Neural progenitor cell (in vitro differentiated cells): ENCODE results near the gene ITFG1. TPM values are rescaled to one million over a fixed set of nuclear protein-coding genes. Genes with fewer than 3 reads are reported as not detected.

Experiments used
- DNase-seq: peaks from one replicate; pipeline ENCODE4 v3.0.0-alpha.2; 2016; ENCODE audit warnings: low spot score
- H2AFZ ChIP-seq: fragments of 200-600 bp; sonication (generic); replicated peaks from 2 replicates; pipeline ENCODE4 v1.6.1; 2016; ENCODE audit warnings: antibody characterized with exemption
- H3F3A ChIP-seq: fragments of 200-600 bp; sonication (generic); 2 replicates; pipeline ENCODE4 v1.6.1; 2016; ENCODE audit warnings: antibody characterized with exemption, low read depth
- H3K27ac ChIP-seq: fragments of 200-600 bp; sonication (generic); 2 replicates; pipeline ENCODE4 v1.5.1; 2016; ENCODE audit warnings: mild to moderate bottlenecking
- H3K27me3 ChIP-seq: fragments of 200-600 bp; sonication (generic); 2 replicates; pipeline ENCODE4 v1.6.1; 2016; ENCODE audit warnings: mild to moderate bottlenecking, moderate library complexity
- H3K36me3 ChIP-seq: fragments of 200-600 bp; sonication (generic); 2 replicates; pipeline ENCODE4 v1.5.1; 2016
- H3K4me1 ChIP-seq: fragments of 200-600 bp; sonication (generic); 2 replicates; pipeline ENCODE4 v1.6.1; 2016; ENCODE audit warnings: mixed run types
- H3K4me2 ChIP-seq: fragments of 200-600 bp; sonication (generic); 2 replicates; pipeline ENCODE4 v1.6.1; 2016
- H3K4me3 ChIP-seq: fragments of 200-600 bp; sonication (generic); 2 replicates; pipeline ENCODE4 v1.5.1; 2016
- H3K79me2 ChIP-seq: fragments of 200-600 bp; sonication (generic); 2 replicates; pipeline ENCODE4 v1.6.1; 2016; ENCODE audit warnings: low read depth
- H3K9ac ChIP-seq: fragments of 200-600 bp; sonication (generic); 2 replicates; pipeline ENCODE4 v1.6.1; 2016
- H3K9me3 ChIP-seq: fragments of 200-600 bp; sonication (generic); 2 replicates; pipeline ENCODE4 v1.5.1; 2016; ENCODE audit warnings: low read depth
- H4K20me1 ChIP-seq: fragments of 200-600 bp; sonication (generic); 2 replicates; pipeline ENCODE4 v1.6.1; 2016; ENCODE audit warnings: low read depth
- H3K27ac Mint-ChIP-seq: 3 replicates; pipeline ENCODE4 v1.8.0; 2021; ENCODE audit warnings: mixed read lengths
- H3K27me3 Mint-ChIP-seq: 2 replicates; pipeline ENCODE4 v1.8.0; 2022; ENCODE audit warnings: low read depth, mild to moderate bottlenecking, inconsistent platforms, moderate library complexity, mixed read lengths; ENCODE audit not compliant: insufficient read depth
- H3K36me3 Mint-ChIP-seq: 3 replicates; pipeline ENCODE4 v1.8.0; 2021; ENCODE audit warnings: mixed read lengths
- H3K4me1 Mint-ChIP-seq: 3 replicates; pipeline ENCODE4 v1.8.0; 2021; ENCODE audit warnings: mixed read lengths
- H3K4me3 Mint-ChIP-seq: 3 replicates; pipeline ENCODE4 v1.8.0; 2021; ENCODE audit warnings: mild to moderate bottlenecking, moderate library complexity, mixed read lengths
- H3K9me3 Mint-ChIP-seq: 3 replicates; pipeline ENCODE4 v1.8.0; 2020; ENCODE audit warnings: mixed read lengths
- EZH2 ChIP-seq: fragments of 200-600 bp; sonication (generic); IDR thresholded peaks from 2 replicates; pipeline ENCODE4 v1.6.1; 2017; ENCODE audit warnings: antibody characterized with exemption, mild to moderate bottlenecking, moderate library complexity
- EZH2phosphoT487 ChIP-seq: fragments of 200-600 bp; sonication (generic); IDR thresholded peaks from 2 replicates; pipeline ENCODE4 v1.6.1; 2017; ENCODE audit warnings: antibody characterized with exemption
- total RNA-seq: library from RNA; depleted of rRNA; stranded (reverse); fragments of >200 nt; gene quantifications from 2 replicates; pipeline ENCODE4 v1.2.3, GENCODE V29; 2015; ENCODE audit warnings: low replicate concordance
- TF ChIP-seq, protein P1 (sequence below): fragments of 200-600 bp; sonication (generic); IDR thresholded peaks from 2 replicates; pipeline ENCODE4 v1.5.1; 2017; ENCODE audit warnings: antibody characterized with exemption, mild to moderate bottlenecking

Gene ITFG1
- total RNA-seq, 1 donor from 2014 or later, result 61.8 TPM

DNA sequence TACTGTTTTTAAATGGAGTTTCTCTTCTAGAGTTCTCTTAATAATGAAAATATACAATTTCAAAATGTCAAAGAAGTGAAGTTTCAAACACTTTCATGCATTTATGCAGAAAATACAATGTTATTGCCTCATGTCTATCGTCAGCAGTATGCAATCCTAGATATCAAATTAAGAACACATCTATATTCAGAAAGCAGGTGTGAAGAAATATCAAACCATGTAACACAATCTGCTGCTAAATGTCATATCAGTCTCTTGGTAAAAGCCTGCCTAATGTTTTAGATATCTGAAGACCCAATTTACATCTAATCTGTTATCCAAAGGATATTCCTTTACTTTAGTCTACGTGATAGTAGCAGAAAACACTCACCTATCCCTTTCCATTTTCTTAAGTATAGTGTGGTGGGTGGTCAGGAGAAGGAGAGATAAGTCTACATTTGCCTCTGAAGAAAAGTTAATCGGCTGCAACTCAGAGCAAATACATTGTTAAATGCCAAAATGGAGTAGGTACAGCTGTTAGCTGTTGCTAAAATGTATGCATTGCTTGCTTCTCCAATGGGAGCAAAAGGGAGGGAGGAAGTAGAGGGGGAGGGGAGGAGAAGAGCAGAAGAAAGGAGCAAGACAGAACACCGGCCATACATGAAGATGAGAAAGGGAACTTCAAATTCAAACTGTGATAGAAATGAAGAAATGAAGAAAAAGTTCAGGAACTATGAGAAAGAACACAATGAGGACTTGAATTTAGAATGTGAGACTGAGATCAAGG lies 64.9 kb downstream of the ITFG1 start:
- Histone ChIP-seq H3K9me3 (no peaks in the 10 kb centered on the region), H3K27ac (no peak overlapping the region), H3K27me3 (no peaks in the 10 kb centered on the region), H3F3A (no peaks in the 10 kb centered on the region), H3K79me2 (no peaks in the 10 kb centered on the region), H3K4me3 (no peak overlapping the region), H3K4me1 (peaks cover 4% of the 10 kb centered on the region), H3K36me3 (no peaks in the 10 kb centered on the region), H4K20me1 (peaks cover 4% of the 10 kb centered on the region), H2AFZ (no peak overlapping the region), H3K9ac (no peak overlapping the region), H3K4me2 (no peak overlapping the region)
- DNase-seq, result no peak
- H3K36me3 Mint-ChIP-seq, result peaks cover 3% of the 10 kb centered on the region
- TF ChIP-seq EZH2 (no peak), EZH2phosphoT487 (no peak)
- TF ChIP-seq, protein P1, sequence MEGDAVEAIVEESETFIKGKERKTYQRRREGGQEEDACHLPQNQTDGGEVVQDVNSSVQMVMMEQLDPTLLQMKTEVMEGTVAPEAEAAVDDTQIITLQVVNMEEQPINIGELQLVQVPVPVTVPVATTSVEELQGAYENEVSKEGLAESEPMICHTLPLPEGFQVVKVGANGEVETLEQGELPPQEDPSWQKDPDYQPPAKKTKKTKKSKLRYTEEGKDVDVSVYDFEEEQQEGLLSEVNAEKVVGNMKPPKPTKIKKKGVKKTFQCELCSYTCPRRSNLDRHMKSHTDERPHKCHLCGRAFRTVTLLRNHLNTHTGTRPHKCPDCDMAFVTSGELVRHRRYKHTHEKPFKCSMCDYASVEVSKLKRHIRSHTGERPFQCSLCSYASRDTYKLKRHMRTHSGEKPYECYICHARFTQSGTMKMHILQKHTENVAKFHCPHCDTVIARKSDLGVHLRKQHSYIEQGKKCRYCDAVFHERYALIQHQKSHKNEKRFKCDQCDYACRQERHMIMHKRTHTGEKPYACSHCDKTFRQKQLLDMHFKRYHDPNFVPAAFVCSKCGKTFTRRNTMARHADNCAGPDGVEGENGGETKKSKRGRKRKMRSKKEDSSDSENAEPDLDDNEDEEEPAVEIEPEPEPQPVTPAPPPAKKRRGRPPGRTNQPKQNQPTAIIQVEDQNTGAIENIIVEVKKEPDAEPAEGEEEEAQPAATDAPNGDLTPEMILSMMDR, result no peak
- peaks cover 2% of the 10 kb centered on the region for H3K4me1 Mint-ChIP-seq
- H3K27ac Mint-ChIP-seq, result no peak overlapping the region
- H3K27me3 Mint-ChIP-seq, result no peaks in the 10 kb centered on the region
- H3K9me3 Mint-ChIP-seq, result no peaks in the 10 kb centered on the region
- no peak overlapping the region for H3K4me3 Mint-ChIP-seq

DNA sequence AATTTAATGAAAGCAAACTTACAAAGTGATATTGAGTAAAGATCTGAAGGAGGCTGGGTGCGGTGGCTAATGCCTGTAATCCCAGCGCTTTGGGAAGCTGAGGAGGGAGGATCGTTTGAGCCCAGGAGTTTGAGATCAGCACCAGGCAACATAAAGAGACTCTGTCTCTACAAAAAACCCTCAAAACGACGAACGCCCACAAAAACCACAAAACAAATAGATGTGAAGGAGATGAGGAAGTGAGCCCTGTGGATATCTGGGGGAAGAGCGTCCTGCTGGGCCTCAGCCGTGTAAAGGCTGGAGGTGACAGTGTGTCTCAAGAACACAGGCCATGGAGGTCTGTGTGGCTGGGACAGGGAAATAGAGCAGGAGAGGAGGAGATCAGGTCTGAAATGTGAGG lies 68.8 kb downstream of the ITFG1 start:
- Mint-ChIP-seq H3K27me3 (no peaks in the 10 kb centered on the region), H3K9me3 (no peaks in the 10 kb centered on the region), H3K4me3 (no peak overlapping the region), H3K36me3 (peaks cover 3% of the 10 kb centered on the region), H3K4me1 (peaks cover 2% of the 10 kb centered on the region), H3K27ac (no peak overlapping the region)
- Histone ChIP-seq H3K4me1 (peaks cover 4% of the 10 kb centered on the region), H3K79me2 (no peaks in the 10 kb centered on the region), H3K9ac (no peak overlapping the region), H3K36me3 (no peaks in the 10 kb centered on the region), H2AFZ (no peak overlapping the region), H3F3A (no peaks in the 10 kb centered on the region), H3K4me3 (no peak overlapping the region), H3K27me3 (no peaks in the 10 kb centered on the region), H3K27ac (no peak overlapping the region), H3K9me3 (no peaks in the 10 kb centered on the region), H4K20me1 (peaks cover 4% of the 10 kb centered on the region), H3K4me2 (no peak overlapping the region)
- TF ChIP-seq, protein P1, result no peak
- no peak for TF ChIP-seq EZH2phosphoT487
- no peak for TF ChIP-seq EZH2
- DNase-seq, result no peak

DNA sequence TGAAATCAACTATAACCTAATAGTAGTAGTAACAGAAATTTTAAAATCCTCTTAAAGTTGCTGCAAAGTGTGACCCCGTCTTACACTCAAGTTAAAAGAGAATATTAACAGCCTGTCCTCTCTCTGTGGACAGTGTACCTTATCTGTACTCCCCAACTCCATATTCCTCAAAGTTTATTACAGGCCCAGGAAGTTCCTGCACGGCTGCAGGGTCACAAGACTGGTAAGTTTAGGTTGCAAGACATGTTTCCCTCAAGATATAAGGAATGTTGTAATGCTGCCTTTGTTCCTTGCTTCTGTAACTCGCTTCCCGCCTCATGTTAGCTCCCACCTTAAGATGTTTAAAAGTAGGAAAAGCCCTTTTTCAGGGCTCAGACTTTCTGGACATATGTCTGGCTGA lies 72.2 kb downstream of the ITFG1 start:
- Mint-ChIP-seq H3K4me1 (peaks cover 2% of the 10 kb centered on the region), H3K27me3 (no peaks in the 10 kb centered on the region), H3K9me3 (no peaks in the 10 kb centered on the region), H3K4me3 (no peak overlapping the region), H3K27ac (no peak overlapping the region), H3K36me3 (no peaks in the 10 kb centered on the region)
- no peak overlapping the region for H3K9ac ChIP-seq
- H3K4me3 ChIP-seq, result no peak overlapping the region
- H3K4me2 ChIP-seq, result no peak overlapping the region
- H4K20me1 ChIP-seq, result peaks cover 4% of the 10 kb centered on the region
- no peaks in the 10 kb centered on the region for H3K79me2 ChIP-seq
- no peak overlapping the region for H3K27ac ChIP-seq
- DNase-seq, result no peak
- H3K4me1 ChIP-seq, result peaks cover 4% of the 10 kb centered on the region
- H3K9me3 ChIP-seq, result no peaks in the 10 kb centered on the region
- no peak overlapping the region for H2AFZ ChIP-seq
- H3K36me3 ChIP-seq, result no peaks in the 10 kb centered on the region
- H3F3A ChIP-seq, result no peaks in the 10 kb centered on the region
- TF ChIP-seq EZH2phosphoT487 (no peak), EZH2 (no peak)
- TF ChIP-seq, protein P1, result no peak
- H3K27me3 ChIP-seq, result no peaks in the 10 kb centered on the region
